ENCODE results near the gene NACC1.

- TF ChIP-seq, protein P1, sequence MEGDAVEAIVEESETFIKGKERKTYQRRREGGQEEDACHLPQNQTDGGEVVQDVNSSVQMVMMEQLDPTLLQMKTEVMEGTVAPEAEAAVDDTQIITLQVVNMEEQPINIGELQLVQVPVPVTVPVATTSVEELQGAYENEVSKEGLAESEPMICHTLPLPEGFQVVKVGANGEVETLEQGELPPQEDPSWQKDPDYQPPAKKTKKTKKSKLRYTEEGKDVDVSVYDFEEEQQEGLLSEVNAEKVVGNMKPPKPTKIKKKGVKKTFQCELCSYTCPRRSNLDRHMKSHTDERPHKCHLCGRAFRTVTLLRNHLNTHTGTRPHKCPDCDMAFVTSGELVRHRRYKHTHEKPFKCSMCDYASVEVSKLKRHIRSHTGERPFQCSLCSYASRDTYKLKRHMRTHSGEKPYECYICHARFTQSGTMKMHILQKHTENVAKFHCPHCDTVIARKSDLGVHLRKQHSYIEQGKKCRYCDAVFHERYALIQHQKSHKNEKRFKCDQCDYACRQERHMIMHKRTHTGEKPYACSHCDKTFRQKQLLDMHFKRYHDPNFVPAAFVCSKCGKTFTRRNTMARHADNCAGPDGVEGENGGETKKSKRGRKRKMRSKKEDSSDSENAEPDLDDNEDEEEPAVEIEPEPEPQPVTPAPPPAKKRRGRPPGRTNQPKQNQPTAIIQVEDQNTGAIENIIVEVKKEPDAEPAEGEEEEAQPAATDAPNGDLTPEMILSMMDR (IDR thresholded peaks at IDR 0.05; ENCODE audit: extremely low read depth in 1 of 2, insufficient read depth in 1 of 2, low read depth in 1 of 2, low read length in 2 of 2): no peak
- TF ChIP-seq POLR2A (IDR thresholded peaks at IDR 0.05; ENCODE audit: low read depth, low read length) (no peak), MYC (IDR thresholded peaks at IDR 0.05; ENCODE audit: low read depth, low read length) (no peak), EZH2 (IDR thresholded peaks at IDR 0.05; ENCODE audit: borderline replicate concordance, low read depth, low read length, severe bottlenecking) (no peak), JUN (IDR thresholded peaks at IDR 0.05; ENCODE audit: borderline replicate concordance, insufficient read depth, insufficient read length, low read depth) (no peak)
- TF ChIP-seq, protein P2, sequence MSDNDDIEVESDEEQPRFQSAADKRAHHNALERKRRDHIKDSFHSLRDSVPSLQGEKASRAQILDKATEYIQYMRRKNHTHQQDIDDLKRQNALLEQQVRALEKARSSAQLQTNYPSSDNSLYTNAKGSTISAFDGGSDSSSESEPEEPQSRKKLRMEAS (IDR thresholded peaks at IDR 0.05; ENCODE audit: insufficient read depth, insufficient read length): no peak
Observed at GRCh38 chr19:13187419-13187818, 69.4 kb downstream of the NACC1 start.
